ENCODE data around the gene ZNF573. TPM values are rescaled to one million over a fixed set of nuclear protein-coding genes. Genes with fewer than 3 reads are reported as not detected.
"Not testable (repeated sequence)": the region's sequence is repeated elsewhere in the genome, so short reads cannot be mapped to it uniquely, and the experiment has no call there.

Gene ZNF573
- 1 to 10 TPM; 5.5 to 7.3 TPM for total RNA-seq

DNA sequence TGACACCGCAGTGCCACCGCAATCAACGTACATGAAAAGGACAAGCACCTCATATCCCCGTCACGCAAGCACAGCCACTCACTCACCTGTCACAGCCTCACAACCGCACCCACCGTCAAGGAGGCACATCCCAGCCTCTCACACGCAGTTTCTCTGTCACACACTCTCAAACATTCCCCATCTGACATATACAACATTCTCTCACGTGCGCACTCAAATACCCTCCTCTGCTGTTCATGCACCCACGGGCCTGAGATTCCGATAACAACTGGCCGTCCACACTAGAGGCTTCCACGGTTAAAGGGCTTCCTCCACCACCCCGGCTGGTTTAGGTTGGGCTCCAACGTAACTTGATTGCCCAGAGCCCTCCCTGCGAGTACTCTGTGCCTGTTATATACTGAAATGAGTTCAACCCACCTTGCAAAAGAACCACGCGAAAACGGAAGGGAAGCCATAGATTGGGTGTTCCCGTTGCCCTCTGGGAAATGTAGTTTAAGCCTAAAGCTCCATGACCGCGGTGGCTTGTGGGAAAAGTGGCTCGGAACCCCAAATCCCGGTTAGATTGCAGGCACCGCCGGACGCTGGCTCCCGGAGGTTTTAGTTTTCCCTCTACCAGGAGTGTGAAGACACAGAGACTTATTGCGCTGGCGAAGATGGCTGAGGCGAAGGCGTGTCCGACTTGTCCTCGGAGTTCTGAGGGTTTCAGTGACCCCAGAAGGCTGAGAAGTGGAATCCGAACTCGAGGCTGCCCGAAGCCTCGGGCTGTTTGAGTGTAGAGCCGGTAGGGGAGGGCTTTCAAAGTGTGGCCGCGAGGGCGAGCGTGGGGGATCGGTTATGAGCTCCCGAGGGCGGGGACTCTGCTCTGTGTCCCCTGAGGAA lies at the start of gene ZNF573:
Gene ZNF573 (minus strand): TSS at position 460 of the 879 bp plus-strand sequence. CDS start 5,857 bp downstream, outside the sequence.
- DNase-seq (peak; percentile 90), ATAC-seq (peak; percentile 89)
- POLR2A ChIA-PET = interaction anchor here (0.6 to 1.1 kb wide), 6 partner anchors 60 to 1564 kb away, joined by 3 read pairs; partner anchors contain the start of genes ZNF146, ZNF565, ZNF570 and ZNF607
- Mint-ChIP-seq H3K9me3 (ENCODE audit: insufficient read depth) (peaks cover 25% of the 10 kb centered on the region), H3K4me1 (ENCODE audit: low read depth) (peaks cover 16% of the 10 kb centered on the region), H3K4me3 (peak within 1 kb of the TSS; percentile 85), H3K36me3 (ENCODE audit: low read depth) (peaks cover 44% of the 10 kb centered on the region), H3K27me3 (ENCODE audit: low read depth) (no peaks in the 10 kb centered on the region), H3K27ac (peak within 1 kb of the TSS; percentile 97)
- CTCF ChIA-PET = interaction anchor here (0.6 kb wide), 2 partner anchors 248 to 982 kb away, joined by 3 read pairs; no protein-coding TSS in a partner anchor

DNA sequence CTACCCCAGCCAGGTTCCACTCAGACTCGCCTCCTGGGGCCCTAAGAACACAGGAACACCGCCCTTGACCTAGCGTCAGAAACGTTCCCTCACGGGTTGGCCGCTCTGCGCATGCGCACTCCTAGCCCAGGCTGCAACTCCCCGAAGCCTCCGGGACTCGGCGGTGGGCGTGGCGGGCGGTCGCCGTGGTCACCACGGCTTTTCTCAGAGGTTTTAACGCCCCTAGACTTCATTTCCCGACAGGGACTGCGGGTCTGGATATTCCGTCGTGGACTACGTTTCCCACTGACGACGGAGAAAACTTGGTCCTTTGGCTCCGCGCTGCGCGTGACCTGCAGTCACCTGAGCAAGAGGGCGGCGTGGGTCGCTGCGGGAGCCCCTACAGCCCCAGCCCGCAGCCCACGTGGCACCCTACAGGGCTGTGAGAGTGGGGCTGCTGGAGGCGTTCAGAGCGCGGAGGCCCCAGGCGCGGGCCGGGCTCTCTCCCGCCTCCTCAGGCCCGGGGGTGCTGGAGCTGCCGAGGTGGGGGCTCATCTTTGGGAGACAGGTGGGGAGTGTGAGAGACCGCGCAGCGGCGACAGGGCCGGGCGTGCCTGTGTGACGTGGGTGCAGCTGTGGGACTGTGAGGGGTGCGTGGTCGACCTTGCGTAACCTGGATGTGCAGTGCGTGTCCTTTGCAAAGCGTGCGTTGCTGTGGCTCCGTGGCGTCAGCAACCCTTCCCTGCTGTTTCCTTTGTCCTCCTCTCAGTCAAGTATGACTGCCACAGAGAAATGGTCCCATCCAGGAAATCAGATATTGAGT lies 38.0 kb upstream of the ZNF573 start:
- Mint-ChIP-seq H3K4me1 (ENCODE audit: low read depth) (no peaks in the 10 kb centered on the region), H3K9me3 (ENCODE audit: insufficient read depth) (peaks cover 29% of the 10 kb centered on the region), H3K27me3 (ENCODE audit: low read depth) (peaks cover 2% of the 10 kb centered on the region), H3K27ac (no peak overlapping the region), H3K36me3 (ENCODE audit: low read depth) (peaks cover 4% of the 10 kb centered on the region), H3K4me3 (peak overlapping the region; percentile 36)
- DNase-seq (peak; percentile 32), ATAC-seq (no peak)
- POLR2A ChIA-PET = no interaction called here
- CTCF ChIA-PET = no interaction called here

DNA sequence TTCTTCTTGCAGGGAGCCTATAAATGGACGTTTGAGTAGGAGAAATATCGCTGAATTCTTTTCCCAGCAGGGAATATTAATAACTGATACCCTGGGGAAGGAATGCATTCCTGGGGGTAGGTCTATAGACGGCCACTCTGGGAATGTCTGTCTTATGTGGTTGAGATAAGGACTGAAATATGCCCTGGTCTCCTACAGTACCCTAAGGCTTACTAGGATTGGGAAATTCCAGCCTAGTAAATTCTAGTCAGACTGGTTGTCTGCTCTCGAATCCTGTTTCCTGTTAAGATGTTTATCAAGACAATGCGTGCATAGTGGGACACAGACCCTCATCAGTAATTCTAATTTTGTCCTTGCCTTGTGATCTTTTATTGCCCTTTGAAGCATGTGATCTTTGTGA lies 36.2 kb upstream of the ZNF573 start:
- H3K36me3 Mint-ChIP-seq (ENCODE audit: low read depth); H3K27ac Mint-ChIP-seq; DNase-seq; POLR2A ChIA-PET; H3K4me3 Mint-ChIP-seq; ATAC-seq; H3K27me3 Mint-ChIP-seq (ENCODE audit: low read depth); H3K4me1 Mint-ChIP-seq (ENCODE audit: low read depth); CTCF ChIA-PET: not testable (repeated sequence)
- peaks cover 33% of the 10 kb centered on the region for H3K9me3 Mint-ChIP-seq (ENCODE audit: insufficient read depth)

DNA sequence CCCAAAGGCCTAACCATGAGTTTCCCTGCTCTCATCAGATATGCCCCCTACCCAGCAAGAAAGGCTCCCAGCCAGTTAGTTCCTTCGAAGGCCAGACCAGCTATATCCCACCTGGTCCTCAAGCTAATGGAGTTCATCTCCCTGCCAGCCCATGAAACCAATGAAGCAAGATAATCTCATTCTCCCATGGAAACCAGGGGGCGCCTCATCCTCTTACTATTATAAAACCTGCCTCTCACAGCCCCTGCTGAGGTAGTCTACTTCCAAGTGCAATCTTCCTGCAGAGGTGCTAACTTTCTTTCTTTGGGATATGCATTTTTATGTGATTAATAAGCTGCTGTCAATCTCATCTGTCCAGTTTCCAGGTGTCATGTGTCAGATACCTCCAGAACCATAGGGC lies 34.0 kb upstream of the ZNF573 start:
- Mint-ChIP-seq H3K27ac (no peak overlapping the region), H3K4me3 (no peak overlapping the region), H3K9me3 (ENCODE audit: insufficient read depth) (peaks cover 34% of the 10 kb centered on the region), H3K36me3 (ENCODE audit: low read depth) (peaks cover 4% of the 10 kb centered on the region), H3K4me1 (ENCODE audit: low read depth) (no peaks in the 10 kb centered on the region), H3K27me3 (ENCODE audit: low read depth) (peaks cover 2% of the 10 kb centered on the region)
- DNase-seq (no peak), ATAC-seq (no peak)
- CTCF ChIA-PET = no interaction called here
- POLR2A ChIA-PET = no interaction called here

DNA sequence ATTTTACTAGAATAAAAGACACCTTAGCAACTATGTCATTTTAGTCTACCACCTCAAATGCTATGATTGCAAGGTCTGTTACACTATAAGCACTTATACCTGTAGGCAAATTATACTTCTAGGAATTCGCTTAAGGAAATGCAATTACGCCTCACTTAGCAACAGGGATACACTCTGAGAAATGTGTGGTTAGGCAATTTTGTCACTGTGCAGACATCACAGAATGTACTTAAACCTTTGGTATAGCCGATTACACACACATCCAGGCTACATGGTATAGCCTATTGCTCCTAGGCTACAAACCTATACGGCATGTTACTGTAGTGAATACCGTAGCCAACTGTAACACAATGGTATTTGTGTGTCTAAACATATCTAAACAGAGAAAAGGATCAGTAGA lies 30.0 kb upstream of the ZNF573 start:
- Mint-ChIP-seq H3K36me3 (ENCODE audit: low read depth) (peaks cover 3% of the 10 kb centered on the region), H3K9me3 (ENCODE audit: insufficient read depth) (peaks cover 48% of the 10 kb centered on the region), H3K27ac (no peak overlapping the region), H3K4me1 (ENCODE audit: low read depth) (no peaks in the 10 kb centered on the region), H3K4me3 (no peak overlapping the region), H3K27me3 (ENCODE audit: low read depth) (no peaks in the 10 kb centered on the region)
- CTCF ChIA-PET = no interaction called here
- POLR2A ChIA-PET = no interaction called here
- ATAC-seq = no peak
- DNase-seq = no peak

DNA sequence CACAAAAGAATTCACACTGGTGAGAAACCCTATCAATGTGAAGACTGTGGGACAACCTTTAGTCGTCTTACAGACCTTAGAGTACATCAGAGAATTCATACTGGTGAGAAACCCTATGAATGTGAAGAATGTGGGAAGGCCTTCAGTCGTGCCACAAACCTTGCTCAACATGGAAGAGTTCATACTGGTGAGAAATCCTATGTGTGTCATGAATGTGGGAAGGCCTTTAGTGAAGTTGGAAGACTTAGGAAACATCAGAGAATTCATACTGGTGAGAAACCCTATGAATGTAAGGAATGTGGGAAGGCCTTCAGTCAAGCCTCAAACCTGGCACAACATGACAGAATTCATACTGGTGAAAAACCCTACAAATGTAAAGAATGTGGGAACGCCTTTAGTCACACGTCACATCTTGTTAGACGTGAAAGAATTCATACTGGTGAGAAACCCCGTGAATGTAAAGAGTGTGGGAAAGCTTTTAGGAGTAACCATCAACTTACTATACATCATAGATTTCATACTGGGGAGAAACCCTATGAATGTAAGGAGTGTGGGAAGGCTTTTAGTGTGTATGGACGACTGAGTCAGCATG lies 24.0 kb upstream of the ZNF573 start:
- no peak overlapping the region for H3K27ac Mint-ChIP-seq
- no peaks in the 10 kb centered on the region for H3K27me3 Mint-ChIP-seq (ENCODE audit: low read depth)
- peaks cover 60% of the 10 kb centered on the region for H3K9me3 Mint-ChIP-seq (ENCODE audit: insufficient read depth)
- no peak for DNase-seq
- no peak for ATAC-seq
- no peak overlapping the region for H3K4me3 Mint-ChIP-seq
- no peaks in the 10 kb centered on the region for H3K4me1 Mint-ChIP-seq (ENCODE audit: low read depth)
- ChIA-PET POLR2A (no interaction called here), CTCF (no interaction called here)
- H3K36me3 Mint-ChIP-seq (ENCODE audit: low read depth) = peaks cover 4% of the 10 kb centered on the region

DNA sequence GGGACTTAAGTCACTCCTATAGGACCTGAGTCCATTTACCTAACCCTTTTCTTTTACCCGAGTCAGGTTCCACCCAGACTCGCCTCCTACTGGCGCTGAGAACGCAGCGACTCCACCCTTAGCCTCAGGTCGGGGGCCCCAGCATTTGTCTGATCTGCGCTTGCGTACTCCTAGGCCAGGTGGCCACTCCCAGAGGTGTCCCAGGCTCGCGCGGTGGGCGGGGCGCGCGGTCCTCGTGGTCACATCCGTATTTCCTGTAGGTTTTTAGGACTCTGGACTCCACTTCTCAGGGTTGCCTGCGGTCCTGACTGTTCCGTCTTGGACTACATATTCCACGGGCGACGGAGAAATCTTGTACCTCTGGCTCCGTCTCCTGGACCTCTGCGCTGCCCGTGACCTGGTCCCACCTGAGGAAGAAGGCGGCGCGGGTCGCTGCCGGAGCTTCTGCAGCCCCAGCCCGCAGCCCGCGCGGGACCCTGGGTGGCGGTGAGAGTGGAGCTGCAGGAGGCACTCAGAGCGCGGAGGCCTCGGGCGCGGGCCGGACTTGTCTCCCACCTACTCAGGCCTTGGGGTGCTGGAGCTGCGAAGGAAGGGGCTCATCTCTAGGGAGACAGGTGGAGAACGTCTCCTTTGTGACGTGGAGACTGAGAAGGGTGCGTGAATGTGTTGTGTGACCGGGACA lies 11.0 kb upstream of the ZNF573 start:
- Mint-ChIP-seq H3K9me3 (ENCODE audit: insufficient read depth) (peaks cover 34% of the 10 kb centered on the region), H3K27ac (no peak overlapping the region), H3K36me3 (ENCODE audit: low read depth) (peaks cover 1% of the 10 kb centered on the region), H3K27me3 (ENCODE audit: low read depth) (no peaks in the 10 kb centered on the region), H3K4me1 (ENCODE audit: low read depth) (no peaks in the 10 kb centered on the region), H3K4me3 (no peak overlapping the region)
- ATAC-seq = no peak
- POLR2A ChIA-PET = no interaction called here
- DNase-seq = no peak
- CTCF ChIA-PET = no interaction called here

DNA sequence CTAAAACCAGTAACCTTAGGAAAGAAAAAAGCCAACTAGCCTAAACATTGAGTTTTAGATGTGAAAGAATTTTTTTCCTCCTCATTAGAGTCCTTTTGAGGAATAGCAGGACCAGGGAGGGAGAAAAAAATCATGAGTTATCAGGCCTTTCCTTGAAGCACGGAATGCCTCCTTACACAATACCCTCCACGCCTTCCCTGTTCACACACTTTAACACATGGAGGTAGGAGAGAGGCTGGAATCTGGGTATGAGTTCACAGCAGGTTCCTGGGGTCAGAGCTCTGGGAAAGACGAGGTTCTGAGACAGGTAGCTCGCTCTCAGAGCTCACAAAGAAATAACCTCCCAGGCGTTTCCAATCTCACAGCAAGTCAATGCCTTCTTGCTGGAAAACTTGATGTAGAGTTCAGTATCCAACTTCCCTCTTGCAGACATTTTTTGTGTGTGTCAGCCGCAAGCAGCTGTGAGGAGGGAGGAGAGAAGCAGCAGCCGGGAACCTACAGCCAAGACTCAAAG lies 716 bp downstream of the ZNF573 start:
- no peak for ATAC-seq
- H3K27ac Mint-ChIP-seq = peak overlapping the region; percentile 97
- peaks cover 16% of the 10 kb centered on the region for H3K4me1 Mint-ChIP-seq (ENCODE audit: low read depth)
- ChIA-PET CTCF (interaction anchor here (0.6 kb wide), 1 partner anchor 247 kb away, joined by 3 read pairs; no protein-coding TSS in a partner anchor), POLR2A (interaction anchor here (1.1 kb wide), 1 partner anchor 272 kb away, joined by 3 read pairs; the partner anchor contains the start of gene ZNF793)
- H3K27me3 Mint-ChIP-seq (ENCODE audit: low read depth) = no peaks in the 10 kb centered on the region
- peaks cover 48% of the 10 kb centered on the region for H3K36me3 Mint-ChIP-seq (ENCODE audit: low read depth)
- peak overlapping the region; percentile 85 for H3K4me3 Mint-ChIP-seq
- peaks cover 25% of the 10 kb centered on the region for H3K9me3 Mint-ChIP-seq (ENCODE audit: insufficient read depth)
- DNase-seq = no peak

DNA sequence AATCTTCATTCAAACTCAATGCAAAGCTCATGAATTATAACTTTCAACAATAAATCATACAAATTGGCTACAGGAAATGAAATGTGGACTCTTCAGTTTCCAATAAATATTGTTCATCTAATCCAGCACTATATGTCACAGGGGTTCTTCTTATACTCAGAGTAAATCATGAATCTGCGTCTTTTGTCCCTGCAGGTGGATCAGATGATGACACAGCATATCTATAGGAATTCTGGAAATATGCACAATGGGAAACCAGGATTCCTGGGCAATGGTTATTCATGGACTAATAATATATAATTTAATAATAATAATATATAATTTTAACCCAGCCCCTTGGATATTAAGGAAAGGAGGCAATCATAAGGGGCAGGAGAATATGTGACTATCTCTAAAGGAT lies 8.4 kb downstream of the ZNF573 start:
- H3K4me1 Mint-ChIP-seq (ENCODE audit: low read depth) = no peaks in the 10 kb centered on the region
- peaks cover 67% of the 10 kb centered on the region for H3K36me3 Mint-ChIP-seq (ENCODE audit: low read depth)
- peaks cover 16% of the 10 kb centered on the region for H3K9me3 Mint-ChIP-seq (ENCODE audit: insufficient read depth)
- H3K4me3 Mint-ChIP-seq = no peak overlapping the region
- H3K27me3 Mint-ChIP-seq (ENCODE audit: low read depth) = no peaks in the 10 kb centered on the region
- ATAC-seq (no peak), DNase-seq (no peak)
- POLR2A ChIA-PET = interaction anchor here (0.5 kb wide), 1 partner anchor 1559 kb away, joined by 3 read pairs; no protein-coding TSS in a partner anchor
- CTCF ChIA-PET = no interaction called here
- no peak overlapping the region for H3K27ac Mint-ChIP-seq

DNA sequence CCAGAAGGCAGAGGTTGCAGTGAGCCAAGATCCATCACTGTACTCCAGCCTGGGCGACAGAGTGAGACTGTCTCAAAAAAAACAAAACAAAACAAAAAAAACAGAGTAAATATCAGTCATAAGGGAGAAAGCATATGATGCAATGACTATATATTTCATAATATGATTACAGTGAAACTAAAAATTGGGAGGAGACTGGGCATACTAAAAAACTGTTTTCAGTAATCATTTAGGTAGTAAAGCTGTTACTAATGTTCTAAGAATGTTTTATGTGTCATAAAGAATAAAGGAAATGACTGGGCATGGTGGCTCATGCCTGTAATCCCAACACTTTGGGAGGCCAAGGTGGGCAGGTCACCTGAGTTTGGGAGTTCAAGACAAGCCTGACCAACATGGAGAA lies 15.9 kb downstream of the ZNF573 start:
- ChIA-PET POLR2A (no interaction called here), CTCF (no interaction called here)
- ATAC-seq (no peak), DNase-seq (no peak)
- peaks cover 9% of the 10 kb centered on the region for H3K9me3 Mint-ChIP-seq (ENCODE audit: insufficient read depth)
- H3K27me3 Mint-ChIP-seq (ENCODE audit: low read depth) = no peaks in the 10 kb centered on the region
- H3K27ac Mint-ChIP-seq = no peak overlapping the region
- H3K4me1 Mint-ChIP-seq (ENCODE audit: low read depth) = no peaks in the 10 kb centered on the region
- H3K4me3 Mint-ChIP-seq = no peak overlapping the region
- H3K36me3 Mint-ChIP-seq (ENCODE audit: low read depth) = peaks cover 52% of the 10 kb centered on the region

DNA sequence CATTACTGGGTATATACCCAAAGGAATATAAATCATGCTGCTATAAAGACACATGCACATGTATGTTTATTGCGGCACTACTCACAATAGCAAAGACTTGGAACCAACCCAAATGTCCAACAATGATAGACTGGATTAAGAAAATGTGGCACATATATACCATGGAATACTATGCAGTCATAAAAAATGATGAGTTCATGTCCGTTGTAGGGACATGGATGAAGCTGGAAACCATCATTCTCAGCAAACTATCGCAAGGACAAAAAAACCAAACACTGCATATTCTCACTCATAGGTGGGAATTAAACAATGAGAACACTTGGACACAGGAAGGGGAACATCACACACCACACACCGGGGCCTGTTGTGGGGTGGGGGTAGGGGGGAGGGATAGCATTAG lies 21.7 kb downstream of the ZNF573 start:
- H3K4me3 Mint-ChIP-seq; H3K4me1 Mint-ChIP-seq (ENCODE audit: low read depth); H3K27ac Mint-ChIP-seq; POLR2A ChIA-PET; DNase-seq; CTCF ChIA-PET; H3K27me3 Mint-ChIP-seq (ENCODE audit: low read depth); ATAC-seq: not testable (repeated sequence)
- H3K36me3 Mint-ChIP-seq (ENCODE audit: low read depth) = peaks cover 38% of the 10 kb centered on the region
- H3K9me3 Mint-ChIP-seq (ENCODE audit: insufficient read depth) = peaks cover 12% of the 10 kb centered on the region

All from activated CD8-positive, alpha-beta T cell treated with anti-CD3 and anti-CD28 coated beads, Interleukin-2, amount 10 ng/mL, durations not matched to agents 7 days and 5 days (primary cell).